Esophagus muscularis mucosa (tissue), 4 donors: ENCODE data around the gene POLDIP3. TPM values are rescaled to one million over a fixed set of nuclear protein-coding genes. Genes with fewer than 3 reads are reported as not detected.
A peak's percentile ranks its signal among the peaks of the same experiment; 100 is the strongest.

Source experiments
- DNase-seq: peaks from one replicate; pipeline ENCODE4 v3.0.0-alpha.2; 2017; ENCODE audit errors: extremely low spot score
- H3K27ac ChIP-seq, 4 donors: fragments of 200-600 bp; sonication (generic); replicated peaks in 1 of 4; 1 replicate in 3 of 4; 2 replicates in 1 of 4; pipeline ENCODE4 v1.5.1; 2016 to 2019; ENCODE audit warnings: mild to moderate bottlenecking in 1 of 4
- H3K27me3 ChIP-seq, 4 donors: fragments of 200-600 bp; sonication (generic); one replicate each; pipeline versions ENCODE4 v1.5.1 to v1.6.0; 2016 to 2019
- H3K36me3 ChIP-seq, 4 donors: fragments of 200-600 bp; sonication (generic); one replicate each; pipeline ENCODE4 v1.5.1; 2016 to 2019
- H3K4me1 ChIP-seq, 4 donors: fragments of 200-600 bp; sonication (generic); one replicate each; pipeline ENCODE4 v1.5.1; 2016 to 2019
- H3K4me3 ChIP-seq, 4 donors: fragments of 200-600 bp; sonication (generic); 1 replicate in 2 of 4; 2 replicates in 2 of 4; pipeline ENCODE4 v1.5.1; 2016 to 2019; ENCODE audit warnings: mild to moderate bottlenecking in 4 of 4, moderate library complexity in 1 of 4
- H3K9me3 ChIP-seq, 4 donors: fragments of 200-600 bp; sonication (generic); 1 replicate in 3 of 4; 2 replicates in 1 of 4; pipeline ENCODE4 v1.5.1; 2016 to 2019
- EP300 ChIP-seq: sonication (generic); formaldehyde crosslinking; IDR thresholded peaks from one replicate; pipeline ENCODE4 v1.6.1; 2017; ENCODE audit warnings: antibody characterized with exemption
- POLR2A ChIP-seq: fragments of 450-650 bp; IDR thresholded peaks from one replicate; pipeline ENCODE4 v1.6.1; 2017; ENCODE audit warnings: antibody characterized with exemption, moderate library complexity, mild to moderate bottlenecking, low read depth
- POLR2AphosphoS5 ChIP-seq, 2 donors: sonication (generic); formaldehyde crosslinking; IDR thresholded peaks; one replicate each; pipeline ENCODE4 v1.6.1; 2017; ENCODE audit warnings: antibody characterized with exemption in 2 of 2
- WGBS: methylation state at CpG from one replicate; pipeline ENCODE4 v1.1.5; 2018; 5-methylcytosine and 5-hydroxymethylcytosine counted together
- intact Hi-C: fragments of 100-400 bp; cut with DNase I; formaldehyde crosslinking; loops from one replicate; pipeline ENCODE4 v1.15.1; 2023
- total RNA-seq, 4 donors: library from RNA; depleted of rRNA; stranded (reverse); fragments of >200 nt; gene quantifications; one replicate each; pipeline versions ENCODE4 v1.1.0 to v1.2.1, GENCODE V29; 2016
- TF ChIP-seq, protein P1 (sequence below), 3 experiments: fragments of 200-600 bp in 2 of 3; fragments of 450-650 bp in 1 of 3; sonication (generic) in 2 of 3; IDR thresholded peaks; one replicate each; pipeline ENCODE4 v1.5.1; 2017 to 2019; ENCODE audit warnings: antibody characterized with exemption in 3 of 3, mild to moderate bottlenecking in 2 of 3, moderate library complexity in 1 of 3

POLDIP3 gene
- total RNA-seq, 4 donors from 2014 or later, result 30.6 to 47.6 (median 39.6) TPM

GRCh38 chr22:42615092-42615859 is 593 bp upstream of the POLDIP3 start:
- peaks cover 42 to 68% (median 64%) of the 10 kb centered on the region in 4 donors for H3K4me1 ChIP-seq
- H3K27me3 ChIP-seq, result no peaks in the 10 kb centered on the region
- 0% methylated on average over 35 of the region's 35 CpGs for WGBS
- no peaks in the 10 kb centered on the region for H3K9me3 ChIP-seq
- H3K36me3 ChIP-seq, result peaks cover 6 to 28% (median 24%) of the 10 kb centered on the region in 4 donors
- TF ChIP-seq, protein P1, sequence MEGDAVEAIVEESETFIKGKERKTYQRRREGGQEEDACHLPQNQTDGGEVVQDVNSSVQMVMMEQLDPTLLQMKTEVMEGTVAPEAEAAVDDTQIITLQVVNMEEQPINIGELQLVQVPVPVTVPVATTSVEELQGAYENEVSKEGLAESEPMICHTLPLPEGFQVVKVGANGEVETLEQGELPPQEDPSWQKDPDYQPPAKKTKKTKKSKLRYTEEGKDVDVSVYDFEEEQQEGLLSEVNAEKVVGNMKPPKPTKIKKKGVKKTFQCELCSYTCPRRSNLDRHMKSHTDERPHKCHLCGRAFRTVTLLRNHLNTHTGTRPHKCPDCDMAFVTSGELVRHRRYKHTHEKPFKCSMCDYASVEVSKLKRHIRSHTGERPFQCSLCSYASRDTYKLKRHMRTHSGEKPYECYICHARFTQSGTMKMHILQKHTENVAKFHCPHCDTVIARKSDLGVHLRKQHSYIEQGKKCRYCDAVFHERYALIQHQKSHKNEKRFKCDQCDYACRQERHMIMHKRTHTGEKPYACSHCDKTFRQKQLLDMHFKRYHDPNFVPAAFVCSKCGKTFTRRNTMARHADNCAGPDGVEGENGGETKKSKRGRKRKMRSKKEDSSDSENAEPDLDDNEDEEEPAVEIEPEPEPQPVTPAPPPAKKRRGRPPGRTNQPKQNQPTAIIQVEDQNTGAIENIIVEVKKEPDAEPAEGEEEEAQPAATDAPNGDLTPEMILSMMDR (IDR thresholded peaks at IDR 0.05), result peak in 1 of 3 experiments; percentile 15
- TF ChIP-seq POLR2AphosphoS5 (IDR thresholded peaks at IDR 0.05), result peak; percentile 1 to 100
- TF ChIP-seq EP300, result no peak
- TF ChIP-seq POLR2A, result peak; percentile 100
- DNase-seq, result peak; percentile 98
- H3K4me3 ChIP-seq, result peak overlapping the region; percentile 74 to 95 (median 83)
- intact Hi-C loops, result no loop called here
- H3K27ac ChIP-seq, result peak overlapping the region; percentile 95 to 98 (median 96)

GRCh38 chr22:42613872-42614301 is 796 bp downstream of the POLDIP3 start:
- Histone ChIP-seq H3K36me3 (peaks cover under 1 to 17% (median 12%) of the 10 kb centered on the region in 4 donors), H3K27ac (peak overlapping the region; percentile 95 to 98 (median 96)), H3K27me3 (no peaks in the 10 kb centered on the region), H3K4me3 (peak overlapping the region; percentile 74 to 95 (median 83)), H3K4me1 (peaks cover 56 to 82% (median 77%) of the 10 kb centered on the region in 4 donors), H3K9me3 (no peaks in the 10 kb centered on the region)
- no peak for DNase-seq
- no peak for TF ChIP-seq POLR2AphosphoS5 (IDR thresholded peaks at IDR 0.05)
- TF ChIP-seq EP300, result no peak
- no peak for TF ChIP-seq POLR2A
- TF ChIP-seq, protein P1 (IDR thresholded peaks at IDR 0.05), result no peak
- intact Hi-C loops, result no loop called here
- 2% methylated on average over 10 of the region's 10 CpGs for whole genome bisulfite sequencing

DNA sequence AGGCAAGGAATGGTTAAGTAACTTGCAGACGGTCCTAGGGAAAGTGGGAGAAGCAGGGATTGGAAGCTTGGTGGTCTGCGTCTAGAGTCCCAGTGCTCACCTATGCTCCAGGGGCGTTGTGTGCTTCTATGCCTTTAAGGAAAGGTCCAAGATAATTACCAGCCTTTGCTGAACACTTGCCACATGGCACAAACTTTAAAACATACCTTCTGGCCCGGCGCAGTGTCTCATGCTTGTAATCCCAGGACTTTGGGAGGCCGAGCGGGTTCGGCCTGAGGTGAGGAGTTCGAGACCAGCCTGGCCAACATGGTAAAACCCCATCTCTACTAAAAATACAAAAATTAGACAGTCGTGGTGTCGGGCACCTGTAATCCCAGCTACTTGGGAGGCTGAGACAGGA is 2.3 kb downstream of the POLDIP3 start:
- peak overlapping the region; percentile 74 to 95 (median 83) for H3K4me3 ChIP-seq
- intact Hi-C loops, result no loop called here
- peaks cover 0 to 22% (median 12%) of the 10 kb centered on the region in 4 donors for H3K36me3 ChIP-seq
- 58% methylated on average over 11 of the region's 11 CpGs for WGBS
- H3K9me3 ChIP-seq, result no peaks in the 10 kb centered on the region
- TF ChIP-seq POLR2AphosphoS5 (IDR thresholded peaks at IDR 0.05), result no peak
- TF ChIP-seq EP300, result no peak
- TF ChIP-seq, protein P1 (IDR thresholded peaks at IDR 0.05), result no peak
- no peak for TF ChIP-seq POLR2A
- H3K27ac ChIP-seq, result peak overlapping the region; percentile 95 to 98 (median 96)
- DNase-seq, result no peak
- H3K4me1 ChIP-seq, result peaks cover 64 to 88% (median 86%) of the 10 kb centered on the region in 4 donors
- H3K27me3 ChIP-seq, result no peaks in the 10 kb centered on the region

- WGBS, result 65% methylated on average over 1 of the region's 1 CpG
- Histone ChIP-seq H3K27ac (peak overlapping the region in 3 of 4 donors; percentile 38 to 74 (median 50)), H3K9me3 (no peaks in the 10 kb centered on the region), H3K4me3 (no peak overlapping the region), H3K27me3 (no peaks in the 10 kb centered on the region), H3K4me1 (peaks cover 64 to 86% (median 82%) of the 10 kb centered on the region in 4 donors), H3K36me3 (peaks cover 0 to 26% (median 17%) of the 10 kb centered on the region in 4 donors)
- intact Hi-C loops, result no loop called here
- TF ChIP-seq EP300 (no peak), POLR2A (no peak), POLR2AphosphoS5 (IDR thresholded peaks at IDR 0.05) (no peak)
- TF ChIP-seq, protein P1 (IDR thresholded peaks at IDR 0.05), result no peak
- no peak for DNase-seq
These were observed 3.6 kb downstream of the POLDIP3 start for GRCh38 chr22:42611051-42611450.
